WTC11 (cell line): ENCODE measurements around the gene ZNF423. TPM values are rescaled to one million over a fixed set of nuclear protein-coding genes. Genes with fewer than 3 reads are reported as not detected.
A peak's percentile ranks its signal among the peaks of the same experiment; 100 is the strongest.

ENCODE experiments used
- ATAC-seq: fragments of 200-7000 bp; cut with Tn5 transposase; 2 replicates; pipeline ENCODE4 v1.10.0; 2021; ENCODE audit warnings: mild to moderate bottlenecking, moderate library complexity
- CTCF ChIA-PET: fragments of 300-600 bp; sonication (Branson Sonifier 250); formaldehyde crosslinking; loops from one replicate; lab custom pipeline; 2021; ENCODE audit warnings: antibody characterized with exemption; lab: Charles Lee
- POLR2A ChIA-PET: fragments of 350-600 bp; sonication (Branson Sonifier 250); formaldehyde crosslinking; loops from one replicate; lab custom pipeline; 2021; ENCODE audit warnings: antibody characterized with exemption; lab: Charles Lee
- DNase-seq: peaks from one replicate; pipeline ENCODE4 v3.0.0; 2021; ENCODE audit warnings: low spot score
- H3K27ac Mint-ChIP-seq: 2 replicates; pipeline ENCODE4 v1.8.0; 2021; ENCODE audit warnings: mixed read lengths
- H3K27me3 Mint-ChIP-seq: 2 replicates; pipeline ENCODE4 v1.8.0; 2021; ENCODE audit warnings: low read depth, mild to moderate bottlenecking, moderate library complexity, mixed read lengths
- H3K36me3 Mint-ChIP-seq: 2 replicates; pipeline ENCODE4 v1.8.0; 2021; ENCODE audit warnings: mixed read lengths
- H3K4me1 Mint-ChIP-seq: 2 replicates; pipeline ENCODE4 v1.8.0; 2022; ENCODE audit warnings: mixed read lengths
- H3K4me3 Mint-ChIP-seq: 2 replicates; pipeline ENCODE4 v1.8.0; 2021; ENCODE audit warnings: mild to moderate bottlenecking, moderate library complexity, mixed read lengths
- H3K9me3 Mint-ChIP-seq: 2 replicates; pipeline ENCODE4 v1.8.0; 2021; ENCODE audit warnings: mixed read lengths
- ATF1 ChIP-seq: sonication (generic); formaldehyde crosslinking; IDR thresholded peaks from 2 replicates; pipeline ENCODE4 v1.8.1; 2023; ENCODE audit warnings: mild to moderate bottlenecking, moderate library complexity, missing genetic modification reagents
- CBFB ChIP-seq: sonication (generic); formaldehyde crosslinking; IDR thresholded peaks from 2 replicates; pipeline ENCODE4 v1.8.1; 2022; ENCODE audit warnings: mild to moderate bottlenecking, low read depth, missing genetic modification reagents
- CREB1 ChIP-seq: sonication (generic); formaldehyde crosslinking; IDR thresholded peaks from 2 replicates; pipeline ENCODE4 v1.8.0; 2023; ENCODE audit warnings: mild to moderate bottlenecking, missing genetic modification reagents
- FOXJ3 ChIP-seq: sonication (generic); formaldehyde crosslinking; IDR thresholded peaks from 2 replicates; pipeline ENCODE4 v1.9.0; 2021; ENCODE audit warnings: missing genetic modification reagents, mild to moderate bottlenecking, borderline replicate concordance
- FOXP1 ChIP-seq: sonication (generic); formaldehyde crosslinking; IDR thresholded peaks from 2 replicates; pipeline ENCODE4 v1.8.0; 2022; ENCODE audit warnings: missing genetic modification reagents, mild to moderate bottlenecking, moderate library complexity, borderline replicate concordance
- GABPB1 ChIP-seq: sonication (generic); formaldehyde crosslinking; IDR thresholded peaks from 2 replicates; pipeline ENCODE4 v1.8.1; 2023; ENCODE audit warnings: mild to moderate bottlenecking, missing genetic modification reagents
- HMGXB4 ChIP-seq: sonication (generic); formaldehyde crosslinking; IDR thresholded peaks from 2 replicates; pipeline ENCODE4 v1.8.1; 2023; ENCODE audit warnings: mild to moderate bottlenecking, moderate library complexity, missing genetic modification reagents
- IRF1 ChIP-seq: sonication (generic); formaldehyde crosslinking; IDR thresholded peaks from 2 replicates; pipeline ENCODE4 v1.8.0; 2023; ENCODE audit warnings: missing genetic modification reagents
- IRF2 ChIP-seq: sonication (generic); formaldehyde crosslinking; IDR thresholded peaks from 2 replicates; pipeline ENCODE4 v1.8.0; 2022; ENCODE audit warnings: low read depth, missing genetic modification reagents, borderline replicate concordance
- KAT7 ChIP-seq: sonication (generic); formaldehyde crosslinking; IDR thresholded peaks from 2 replicates; pipeline ENCODE4 v1.8.1; 2023; ENCODE audit warnings: missing genetic modification reagents, mild to moderate bottlenecking, borderline replicate concordance
- MAX ChIP-seq: sonication (generic); formaldehyde crosslinking; IDR thresholded peaks from 2 replicates; pipeline ENCODE4 v1.8.0; 2022; ENCODE audit warnings: mild to moderate bottlenecking, missing genetic modification reagents
- NR2C2 ChIP-seq: sonication (generic); formaldehyde crosslinking; IDR thresholded peaks from 2 replicates; pipeline ENCODE4 v1.8.0; 2022; ENCODE audit warnings: mild to moderate bottlenecking, missing genetic modification reagents
- RELA ChIP-seq: sonication (generic); formaldehyde crosslinking; IDR thresholded peaks from 2 replicates; pipeline ENCODE4 v1.8.1; 2022; ENCODE audit warnings: missing genetic modification reagents, mild to moderate bottlenecking, borderline replicate concordance
- SMAD4 ChIP-seq: sonication (generic); formaldehyde crosslinking; IDR thresholded peaks from 2 replicates; pipeline ENCODE4 v1.8.0; 2022; ENCODE audit warnings: mild to moderate bottlenecking, missing genetic modification reagents
- TCF7 ChIP-seq: sonication (generic); formaldehyde crosslinking; IDR thresholded peaks from 2 replicates; pipeline ENCODE4 v1.8.0; 2022; ENCODE audit warnings: mild to moderate bottlenecking, low read depth, missing genetic modification reagents, moderate library complexity
- TEAD4 ChIP-seq: sonication (generic); formaldehyde crosslinking; IDR thresholded peaks from 2 replicates; pipeline ENCODE4 v1.8.0; 2022; ENCODE audit warnings: mild to moderate bottlenecking, missing genetic modification reagents
- ZBTB43 ChIP-seq: sonication (generic); formaldehyde crosslinking; IDR thresholded peaks from 2 replicates; pipeline ENCODE4 v1.8.1; 2023; ENCODE audit warnings: mild to moderate bottlenecking, missing genetic modification reagents
- ZNF232 ChIP-seq: sonication (generic); formaldehyde crosslinking; IDR thresholded peaks from 2 replicates; pipeline ENCODE4 v1.8.0; 2022; ENCODE audit warnings: mild to moderate bottlenecking, missing genetic modification reagents
- ZNF317 ChIP-seq: sonication (generic); formaldehyde crosslinking; IDR thresholded peaks from 2 replicates; pipeline ENCODE4 v1.8.1; 2023; ENCODE audit warnings: low read depth, mild to moderate bottlenecking, moderate library complexity, missing genetic modification reagents, borderline replicate concordance
- ZNF423 ChIP-seq: fragments of 250-450 bp; sonication (Bioruptor Pico); IDR thresholded peaks from 2 replicates; pipeline ENCODE4 v2.1.2; 2022; ENCODE audit warnings: mild to moderate bottlenecking, moderate library complexity
- total RNA-seq: library from RNA; stranded (reverse); gene quantifications from 3 replicates; pipeline ENCODE4 v1.2.3, GENCODE V29; 2021
- TF ChIP-seq, protein P1 (sequence below): sonication (generic); formaldehyde crosslinking; IDR thresholded peaks from 2 replicates; pipeline ENCODE4 v1.8.1; 2023; ENCODE audit warnings: mild to moderate bottlenecking, missing genetic modification reagents, moderate library complexity

ZNF423 gene
- total RNA-seq, 1 experiment from 2014 or later: 38.8 TPM

- ATAC-seq (no peak), DNase-seq (no peak)
- ChIA-PET CTCF (interaction anchor here (1.3 kb wide), 1 partner anchor 58 kb away, joined by 6 read pairs; no protein-coding TSS in a partner anchor), POLR2A (no interaction called here)
- Mint-ChIP-seq H3K27me3 (no peaks in the 10 kb centered on the region), H3K4me1 (peaks cover 34% of the 10 kb centered on the region), H3K27ac (no peak overlapping the region), H3K9me3 (no peaks in the 10 kb centered on the region), H3K4me3 (no peak overlapping the region), H3K36me3 (no peaks in the 10 kb centered on the region)
- TF ChIP-seq IRF2 (CRISPR knock-in tag) (no peak), FOXJ3 (CRISPR knock-in tag) (no peak), ATF1 (CRISPR knock-in tag) (no peak)
- TF ChIP-seq, protein P1, sequence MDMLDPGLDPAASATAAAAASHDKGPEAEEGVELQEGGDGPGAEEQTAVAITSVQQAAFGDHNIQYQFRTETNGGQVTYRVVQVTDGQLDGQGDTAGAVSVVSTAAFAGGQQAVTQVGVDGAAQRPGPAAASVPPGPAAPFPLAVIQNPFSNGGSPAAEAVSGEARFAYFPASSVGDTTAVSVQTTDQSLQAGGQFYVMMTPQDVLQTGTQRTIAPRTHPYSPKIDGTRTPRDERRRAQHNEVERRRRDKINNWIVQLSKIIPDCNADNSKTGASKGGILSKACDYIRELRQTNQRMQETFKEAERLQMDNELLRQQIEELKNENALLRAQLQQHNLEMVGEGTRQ (CRISPR knock-in tag): no peak
Observed at GRCh38 chr16:49534901-49535610, 320.9 kb downstream of the ZNF423 start.

DNA sequence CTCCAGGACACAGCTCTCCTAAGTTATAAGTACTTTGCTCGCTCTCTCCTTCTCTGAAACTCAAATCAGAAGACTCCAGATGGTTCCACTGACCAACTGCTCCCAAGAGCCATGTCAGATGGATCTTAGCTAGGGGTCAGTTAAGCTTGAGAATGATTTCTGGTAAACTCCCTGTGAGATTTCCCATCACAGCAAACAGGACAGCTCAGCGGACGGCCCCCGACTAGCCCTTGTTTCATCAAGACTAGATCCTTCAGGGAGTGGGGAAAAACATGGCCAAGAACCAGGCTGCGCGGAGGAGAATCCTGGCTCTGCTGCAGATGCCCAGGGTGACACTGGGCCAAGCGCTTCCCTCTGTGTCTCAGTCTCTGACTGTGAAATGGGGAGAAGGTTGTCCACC lies 322.5 kb downstream of the ZNF423 start:
- ChIA-PET CTCF (interaction anchor here (0.6 to 1.8 kb wide), 3 partner anchors 9 to 70 kb away, joined by 4 to 8 read pairs (median 6); no protein-coding TSS in a partner anchor), POLR2A (no interaction called here)
- Mint-ChIP-seq H3K36me3 (no peaks in the 10 kb centered on the region), H3K4me3 (no peak overlapping the region), H3K27me3 (no peaks in the 10 kb centered on the region), H3K9me3 (no peaks in the 10 kb centered on the region), H3K27ac (no peak overlapping the region), H3K4me1 (peaks cover 48% of the 10 kb centered on the region)
- DNase-seq: no peak
- no peak for ATAC-seq
- no peak for TF ChIP-seq CBFB (CRISPR knock-in tag)
- TF ChIP-seq RELA (CRISPR knock-in tag): no peak
- no peak for TF ChIP-seq IRF1 (CRISPR knock-in tag)

DNA sequence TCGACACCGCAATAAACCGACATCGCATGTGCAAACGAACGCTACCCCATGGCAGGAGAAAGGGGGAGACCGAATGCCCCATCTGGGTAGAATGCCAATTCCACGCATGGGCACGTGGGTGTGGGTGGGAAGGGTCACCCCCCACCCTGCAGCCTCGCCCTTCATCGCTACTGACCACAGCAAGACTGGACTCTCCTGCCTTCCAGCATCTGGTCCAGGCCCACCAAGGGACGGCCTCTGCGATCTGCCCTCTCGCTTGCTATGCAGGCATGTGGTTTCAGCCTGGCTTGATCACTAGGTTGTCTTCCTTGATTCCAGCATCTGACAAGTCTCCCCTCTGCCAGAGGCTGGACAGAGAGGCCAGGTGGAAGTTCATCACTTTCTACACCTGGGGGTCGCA lies 323.0 kb downstream of the ZNF423 start:
- no peak for TF ChIP-seq CREB1 (CRISPR knock-in tag)
- TF ChIP-seq NR2C2: no peak
- no peak for TF ChIP-seq SMAD4
- TF ChIP-seq GABPB1 (CRISPR knock-in tag): no peak
- no peak for TF ChIP-seq KAT7 (CRISPR knock-in tag)
- peaks cover 50% of the 10 kb centered on the region for H3K4me1 Mint-ChIP-seq
- CTCF ChIA-PET: interaction anchor here (1.1 to 1.8 kb wide), 4 partner anchors 10 to 67 kb away, joined by 3 to 8 read pairs (median 4); no protein-coding TSS in a partner anchor
- POLR2A ChIA-PET: no interaction called here
- DNase-seq: no peak
- ATAC-seq: no peak
- H3K27me3 Mint-ChIP-seq: no peaks in the 10 kb centered on the region
- no peaks in the 10 kb centered on the region for H3K9me3 Mint-ChIP-seq
- H3K36me3 Mint-ChIP-seq: no peaks in the 10 kb centered on the region
- H3K4me3 Mint-ChIP-seq: no peak overlapping the region
- 0 out of 2 replicates have a peak overlapping the region, but pooled peaks have one; percentile 17 for H3K27ac Mint-ChIP-seq

DNA sequence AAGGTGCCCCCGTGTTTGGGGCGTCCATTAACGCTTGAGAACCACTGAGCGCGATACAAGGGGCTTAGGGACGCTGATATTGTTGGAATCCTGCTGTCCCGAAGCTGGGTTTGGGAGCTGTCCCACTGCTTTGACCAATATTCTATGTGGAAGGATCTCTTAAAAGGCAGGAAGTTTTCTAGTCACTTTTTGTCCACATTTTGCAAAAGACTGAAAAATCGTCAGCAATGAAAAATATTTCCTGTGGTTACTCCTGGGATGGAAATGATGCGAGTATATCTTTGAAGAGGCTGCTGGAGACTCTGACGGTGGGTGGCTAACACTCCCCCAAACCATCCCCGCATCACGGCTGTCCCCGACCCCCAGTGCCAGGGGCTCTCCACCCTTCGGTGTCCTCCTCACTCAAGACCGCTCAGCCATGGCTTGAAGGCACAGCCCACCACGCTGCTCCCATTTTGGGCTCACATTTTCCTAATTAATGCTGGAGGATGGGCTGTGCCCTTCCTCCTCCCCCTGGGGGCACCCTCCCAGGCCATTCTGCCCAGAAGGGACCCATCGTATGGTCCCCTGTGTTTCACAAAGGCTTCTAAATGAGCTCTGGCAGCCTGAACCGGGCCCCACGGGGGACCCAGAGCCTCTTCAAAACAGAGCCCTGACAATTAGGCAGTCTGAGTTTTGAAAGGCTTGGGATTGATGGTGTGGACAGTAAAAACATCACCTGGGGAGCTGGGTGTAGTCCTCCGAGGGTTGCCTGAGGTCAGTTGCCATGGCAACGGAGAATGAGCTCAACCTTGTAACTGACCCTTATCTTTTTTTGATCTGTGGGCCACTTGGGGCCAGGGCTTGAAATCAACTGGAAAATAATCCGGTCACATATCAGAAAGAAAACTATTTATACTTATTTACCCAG lies 323.7 kb downstream of the ZNF423 start:
- no peak for ATAC-seq
- CTCF ChIA-PET: interaction anchor here (1.1 to 1.8 kb wide), 4 partner anchors 11 to 66 kb away, joined by 3 to 8 read pairs (median 4); no protein-coding TSS in a partner anchor
- Mint-ChIP-seq H3K9me3 (no peaks in the 10 kb centered on the region), H3K36me3 (no peaks in the 10 kb centered on the region), H3K27ac (no peak overlapping the region), H3K27me3 (no peaks in the 10 kb centered on the region), H3K4me1 (peaks cover 54% of the 10 kb centered on the region), H3K4me3 (no peak overlapping the region)
- POLR2A ChIA-PET: no interaction called here
- DNase-seq: no peak
- TF ChIP-seq ZNF423 (CRISPR knock-in tag): no peak
- no peak for TF ChIP-seq MAX (CRISPR knock-in tag)
- TF ChIP-seq TCF7 (CRISPR knock-in tag): no peak
- no peak for TF ChIP-seq FOXP1
- no peak for TF ChIP-seq ZNF232
- no peak for TF ChIP-seq TEAD4 (CRISPR knock-in tag)
- TF ChIP-seq ZNF317: no peak
- TF ChIP-seq ZBTB43 (CRISPR knock-in tag): no peak
- no peak for TF ChIP-seq HMGXB4 (CRISPR knock-in tag)
